ENCODE measurements around the gene ZMYM3.

The ZMYM3 gene

DNA sequence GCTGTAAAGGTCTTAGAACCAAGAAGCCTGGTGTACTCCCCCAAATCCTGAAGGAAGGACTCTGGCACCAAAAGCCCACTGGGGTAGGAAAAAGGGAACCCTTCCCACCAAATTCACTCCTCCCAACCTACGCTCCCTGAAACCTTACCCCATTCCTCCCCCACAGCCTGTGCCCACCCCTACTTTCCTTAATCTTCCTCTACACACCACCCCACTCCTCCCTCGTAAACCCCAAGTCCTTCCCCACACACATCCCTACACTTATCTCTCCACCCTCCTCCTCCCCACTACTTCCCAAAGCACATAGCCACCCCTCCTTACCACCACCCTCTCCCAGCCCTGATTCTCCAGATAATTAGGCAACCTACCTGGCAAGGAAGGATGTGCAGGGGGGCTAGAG, 1.7 kb downstream of the ZMYM3 start:
- DNase-seq = no peak

GRCh38 chrX:71251466-71251973, 2.4 kb downstream of the ZMYM3 start:
- DNase-seq = no peak

GRCh38 chrX:71250841-71251240, 3.1 kb downstream of the ZMYM3 start:
- no peak for DNase-seq

DNA sequence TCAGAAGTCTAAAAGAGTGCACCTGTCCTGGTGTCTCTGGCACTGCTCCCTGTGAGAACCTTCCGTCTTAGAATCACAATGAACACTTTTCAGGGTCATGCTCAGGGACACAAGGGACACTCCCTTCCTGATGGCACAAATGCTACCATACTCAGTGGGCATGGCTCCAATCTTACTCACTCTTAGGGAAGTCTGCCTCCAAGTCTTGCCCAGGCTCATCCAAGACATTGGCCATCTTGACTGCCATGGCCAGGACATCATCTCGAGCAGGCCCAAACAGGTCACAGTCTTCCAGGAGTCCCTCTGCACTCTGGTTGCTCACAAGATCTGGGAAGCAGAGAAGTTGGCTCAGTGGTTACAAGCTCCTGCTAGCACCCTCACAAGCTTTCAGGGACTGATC, 8.8 kb downstream of the ZMYM3 start:
- DNase-seq = no peak

DNA sequence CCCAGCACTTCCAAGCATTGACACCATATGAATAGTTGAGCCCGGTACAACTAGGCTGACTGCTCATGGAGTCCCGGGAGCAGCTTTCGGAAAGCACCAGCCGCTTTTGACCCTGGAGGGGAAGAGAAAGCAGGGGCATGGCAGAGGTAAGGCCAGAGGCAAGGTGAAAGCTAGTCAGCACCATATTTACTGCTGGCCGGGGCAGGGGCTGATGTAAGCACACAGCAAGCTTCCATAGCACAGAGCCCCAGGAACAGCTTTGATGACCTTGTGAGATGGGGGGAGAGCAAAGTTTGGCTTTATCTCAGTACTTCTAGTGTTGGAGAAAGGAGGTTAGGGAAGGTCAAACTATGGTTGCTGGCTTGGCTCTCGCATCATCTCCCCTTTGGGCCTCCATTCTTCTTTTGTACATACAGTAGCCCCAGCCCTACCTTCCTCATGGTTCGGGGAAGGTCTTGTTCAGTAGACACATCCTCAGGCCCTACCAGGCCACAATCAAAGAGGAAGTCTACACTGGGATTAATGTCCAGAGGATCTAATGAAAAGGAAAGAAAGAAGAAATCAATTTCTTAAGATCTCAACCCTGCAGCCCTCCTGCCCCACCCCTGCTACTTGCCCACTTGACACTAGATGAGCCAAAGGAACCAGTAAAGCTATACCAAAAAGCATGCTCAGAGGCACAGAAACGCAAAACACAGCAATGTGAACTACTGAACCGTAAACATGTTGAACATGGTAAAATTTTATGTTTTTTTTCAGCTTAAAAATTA, 9.4 kb downstream of the ZMYM3 start:
- no peak for DNase-seq

DNA sequence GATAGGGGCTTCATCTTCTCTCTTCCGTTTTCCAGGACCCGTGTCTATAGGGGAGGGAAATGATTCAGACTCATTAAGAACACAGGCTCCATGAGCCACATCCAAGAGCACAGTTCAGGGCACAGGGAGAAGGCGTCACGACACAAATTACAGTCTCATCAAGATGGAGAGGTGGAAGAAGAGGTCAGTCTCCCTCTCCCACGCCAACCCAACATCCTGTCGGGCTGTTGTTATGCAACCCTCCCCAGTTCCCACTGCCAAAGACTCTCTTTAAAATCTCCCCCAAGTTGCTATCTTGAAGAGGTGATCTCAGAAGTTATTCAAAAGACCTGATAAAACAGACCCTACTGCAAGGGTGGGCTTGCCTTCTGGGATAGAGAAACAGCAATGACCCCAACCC, 12.6 kb downstream of the ZMYM3 start:
- no peak for DNase-seq

GRCh38 chrX:71239781-71240180, 14.2 kb downstream of the ZMYM3 start:
- no peak for DNase-seq

GRCh38 chrX:71236836-71237235, 17.1 kb downstream of the ZMYM3 start:
- DNase-seq = no peak

DNA sequence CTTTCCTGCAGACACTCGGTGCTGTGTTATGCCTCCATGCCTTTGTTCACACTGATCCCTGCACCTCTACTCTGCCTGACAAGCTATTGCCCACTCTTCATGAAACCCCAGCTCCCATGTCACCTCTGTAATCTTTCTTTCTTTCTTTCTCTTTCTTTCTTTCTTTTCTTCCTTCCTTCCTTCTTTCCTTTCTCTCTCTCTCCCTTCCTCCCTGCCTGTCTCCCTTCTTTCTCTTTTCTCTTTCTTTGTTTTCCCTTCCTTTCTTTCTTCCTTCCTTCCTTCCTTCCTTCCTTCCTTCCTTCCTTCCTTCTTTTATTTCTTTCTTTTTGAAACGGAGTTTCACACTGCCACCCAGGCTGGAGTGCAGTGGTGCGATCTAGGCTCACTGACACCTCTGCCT, 18.5 kb downstream of the ZMYM3 start:
- DNase-seq = no peak

GRCh38 chrX:71228063-71228642, 25.8 kb downstream of the ZMYM3 start:
- DNase-seq = no peak

- DNase-seq = no peak
Observed at GRCh38 chrX:71227370-71228062, 26.4 kb downstream of the ZMYM3 start.

DNA sequence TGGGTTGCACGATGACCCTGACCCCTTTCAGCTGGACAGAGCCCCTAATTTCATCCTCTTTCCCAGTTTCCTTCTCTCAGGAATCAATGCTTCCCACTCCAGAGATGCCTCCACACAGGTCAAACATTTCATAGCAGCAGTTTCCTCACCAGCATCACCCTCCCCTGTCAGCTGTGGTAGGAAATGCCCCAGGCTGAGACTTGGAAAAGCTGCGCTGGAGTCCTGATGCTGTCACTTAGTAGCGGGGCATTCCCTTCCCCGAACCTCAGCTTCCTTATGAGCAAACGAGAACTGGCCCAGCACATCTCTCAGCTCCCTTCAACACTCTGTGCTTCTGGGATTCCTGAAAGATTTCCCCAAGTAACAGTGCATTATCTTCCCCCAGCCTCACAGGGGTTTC, 28.3 kb downstream of the ZMYM3 start:
- no peak for DNase-seq

DNA sequence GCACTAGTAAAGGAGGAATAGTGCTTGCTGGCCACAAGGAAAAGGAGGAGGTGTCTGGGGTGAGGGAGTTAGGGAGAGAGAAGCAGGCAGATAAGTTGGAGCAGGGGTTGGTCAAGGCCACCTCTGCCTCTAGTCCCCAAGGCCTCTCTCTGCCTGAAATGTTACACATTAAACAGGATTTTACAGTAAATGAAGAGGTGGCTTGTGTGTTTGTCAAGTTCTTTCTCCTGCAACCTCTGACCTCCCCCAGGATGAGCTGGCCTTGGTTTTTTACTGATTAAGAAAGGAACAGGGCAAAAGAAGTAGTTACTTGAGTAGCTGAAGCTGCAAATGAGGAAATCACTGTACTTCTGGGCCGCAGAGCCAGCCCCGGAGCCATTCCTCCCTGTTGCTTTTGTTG, 28.9 kb downstream of the ZMYM3 start:
- no peak for DNase-seq

DNA sequence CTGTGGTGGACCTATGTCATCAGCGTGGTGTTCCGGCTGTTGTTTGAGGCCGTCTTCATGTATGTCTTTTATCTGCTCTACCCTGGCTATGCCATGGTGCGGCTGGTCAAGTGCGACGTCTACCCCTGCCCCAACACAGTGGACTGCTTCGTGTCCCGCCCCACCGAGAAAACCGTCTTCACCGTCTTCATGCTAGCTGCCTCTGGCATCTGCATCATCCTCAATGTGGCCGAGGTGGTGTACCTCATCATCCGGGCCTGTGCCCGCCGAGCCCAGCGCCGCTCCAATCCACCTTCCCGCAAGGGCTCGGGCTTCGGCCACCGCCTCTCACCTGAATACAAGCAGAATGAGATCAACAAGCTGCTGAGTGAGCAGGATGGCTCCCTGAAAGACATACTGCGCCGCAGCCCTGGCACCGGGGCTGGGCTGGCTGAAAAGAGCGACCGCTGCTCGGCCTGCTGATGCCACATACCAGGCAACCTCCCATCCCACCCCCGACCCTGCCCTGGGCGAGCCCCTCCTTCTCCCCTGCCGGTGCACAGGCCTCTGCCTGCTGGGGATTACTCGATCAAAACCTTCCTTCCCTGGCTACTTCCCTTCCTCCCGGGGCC, 29.7 kb downstream of the ZMYM3 start:
- DNase-seq = no peak

- DNase-seq = no peak
Observed at GRCh38 chrX:71222929-71223328, 31.0 kb downstream of the ZMYM3 start, which contains the start of gene GJB1. Gene GJB1 (plus strand): TSS chrX:71223224. CDS start chrX:71223708, 484 bp downstream.

DNA sequence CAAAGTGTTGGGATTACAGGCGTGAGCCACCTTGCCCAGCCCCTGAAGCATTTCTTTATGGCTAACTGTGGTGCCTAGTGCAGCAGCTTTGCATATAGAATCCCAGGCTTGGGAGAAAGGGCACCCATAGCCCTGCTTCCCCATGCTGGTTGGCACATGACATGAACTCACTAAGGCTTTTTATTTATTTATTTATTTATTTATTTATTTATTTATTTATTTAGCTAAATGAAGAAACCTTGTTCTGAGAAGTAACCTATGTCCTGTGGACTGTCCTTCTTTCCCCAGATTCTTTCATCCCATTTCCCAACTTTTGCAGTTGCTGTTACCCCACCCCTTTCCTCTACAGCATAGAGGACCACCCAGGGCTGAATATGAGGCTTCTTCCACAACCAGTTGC, 32.8 kb downstream of the ZMYM3 start:
- no peak for DNase-seq

DNA sequence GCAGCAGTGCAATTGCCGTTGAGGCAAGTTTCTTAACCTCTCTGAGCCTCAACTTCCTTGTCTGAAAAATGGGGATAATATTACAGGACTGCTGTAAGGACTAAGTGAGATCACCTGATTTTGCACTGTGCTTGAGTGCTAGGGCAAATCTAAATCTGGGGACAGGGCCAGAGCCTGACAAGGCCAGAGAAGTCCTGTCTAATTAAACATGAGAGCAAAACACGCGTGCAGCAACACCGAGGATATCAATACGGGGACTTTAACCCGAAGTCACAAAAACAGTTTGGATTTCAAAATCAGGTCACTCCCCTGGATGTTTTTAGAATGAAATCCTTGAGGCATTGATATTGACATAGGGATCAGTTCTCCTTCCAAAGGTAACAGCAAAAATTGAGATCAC, 36.6 kb downstream of the ZMYM3 start:
- no peak for DNase-seq

- no peak for DNase-seq
Observed at GRCh38 chrX:71216485-71216884, 37.5 kb downstream of the ZMYM3 start.

DNA sequence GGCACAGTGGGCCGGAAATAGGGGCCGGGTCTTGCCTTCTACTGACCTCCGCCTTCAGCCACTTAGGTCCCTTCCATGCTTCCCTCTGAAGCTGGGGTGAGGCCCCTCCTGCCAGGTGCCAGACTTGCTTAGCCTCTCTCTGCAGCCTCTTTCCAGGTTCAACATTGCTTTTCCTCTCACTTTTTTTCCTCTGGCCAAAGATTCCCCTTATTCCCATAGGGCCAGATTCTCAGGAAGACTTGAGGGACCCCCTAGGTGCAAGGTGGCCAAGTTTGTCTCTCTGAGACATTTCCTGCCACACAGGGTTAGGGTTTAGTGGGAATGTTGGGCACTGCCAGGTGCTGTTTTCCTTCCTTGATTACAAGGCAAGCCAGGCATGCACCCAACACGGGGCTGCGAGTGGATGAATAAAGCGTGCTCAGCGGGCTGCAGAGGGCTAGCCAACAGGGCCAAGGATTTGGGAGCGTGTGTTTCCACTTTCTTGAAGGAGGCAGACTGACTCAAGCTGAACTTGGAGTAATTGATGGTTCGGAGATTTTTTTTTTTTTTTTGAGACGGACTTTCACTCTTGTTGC, 38.5 kb downstream of the ZMYM3 start:
- no peak for DNase-seq

- no peak for DNase-seq
Observed at GRCh38 chrX:71214604-71215337, 39.2 kb downstream of the ZMYM3 start.

- no peak for DNase-seq
Observed at GRCh38 chrX:71214152-71214551, 39.8 kb downstream of the ZMYM3 start.

DNA sequence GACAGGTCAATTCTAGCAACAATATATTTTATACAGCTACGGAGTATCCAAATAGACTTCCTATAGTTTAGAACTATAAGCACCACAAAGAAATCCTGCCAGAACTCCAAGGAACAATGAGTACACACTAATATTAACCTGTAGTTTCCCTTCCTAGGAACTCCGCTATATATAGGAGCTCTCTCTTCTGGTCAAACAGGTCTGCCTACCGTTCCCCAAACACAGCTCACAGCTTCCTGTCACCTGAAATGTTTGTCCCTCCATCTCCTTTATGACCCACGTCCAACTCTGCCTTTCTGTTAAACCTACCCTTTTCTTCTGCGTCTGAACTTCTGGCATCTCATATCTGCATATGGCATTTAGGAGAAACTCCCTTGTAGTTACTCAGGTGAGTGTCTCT, 41.4 kb downstream of the ZMYM3 start:
- no peak for DNase-seq

DNA sequence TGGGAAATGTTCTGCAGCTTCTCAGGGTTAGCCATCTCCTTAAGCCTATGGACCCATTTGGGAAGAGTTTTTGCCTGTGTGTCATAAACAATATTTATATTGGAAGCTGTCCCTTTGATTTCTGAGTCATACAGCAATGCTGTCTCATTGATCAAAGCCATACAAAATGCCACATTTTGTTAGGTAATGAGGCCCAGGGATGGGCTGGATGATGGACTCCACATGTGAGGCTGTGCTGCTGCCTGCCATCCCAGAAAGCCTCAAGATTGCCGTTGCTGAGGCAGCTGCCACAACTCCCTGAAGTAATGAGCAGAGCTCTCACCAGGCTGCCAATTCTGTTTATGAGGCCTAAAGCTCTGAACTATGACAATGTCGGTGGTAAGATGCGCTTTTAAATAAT, 43.1 kb downstream of the ZMYM3 start:
- DNase-seq = no peak

Measured in NCI-H526 treated with DMSO at 0.1 percent for 48 hours (cell line).